Fibroblast of skin of right quadriceps (primary cell): Measurements from ENCODE around the gene HOXC6.

Experiments used
- DNase-seq: peaks from one replicate; pipeline ENCODE4 v3.0.0-alpha.2; 2013

The HOXC6 gene

DNA sequence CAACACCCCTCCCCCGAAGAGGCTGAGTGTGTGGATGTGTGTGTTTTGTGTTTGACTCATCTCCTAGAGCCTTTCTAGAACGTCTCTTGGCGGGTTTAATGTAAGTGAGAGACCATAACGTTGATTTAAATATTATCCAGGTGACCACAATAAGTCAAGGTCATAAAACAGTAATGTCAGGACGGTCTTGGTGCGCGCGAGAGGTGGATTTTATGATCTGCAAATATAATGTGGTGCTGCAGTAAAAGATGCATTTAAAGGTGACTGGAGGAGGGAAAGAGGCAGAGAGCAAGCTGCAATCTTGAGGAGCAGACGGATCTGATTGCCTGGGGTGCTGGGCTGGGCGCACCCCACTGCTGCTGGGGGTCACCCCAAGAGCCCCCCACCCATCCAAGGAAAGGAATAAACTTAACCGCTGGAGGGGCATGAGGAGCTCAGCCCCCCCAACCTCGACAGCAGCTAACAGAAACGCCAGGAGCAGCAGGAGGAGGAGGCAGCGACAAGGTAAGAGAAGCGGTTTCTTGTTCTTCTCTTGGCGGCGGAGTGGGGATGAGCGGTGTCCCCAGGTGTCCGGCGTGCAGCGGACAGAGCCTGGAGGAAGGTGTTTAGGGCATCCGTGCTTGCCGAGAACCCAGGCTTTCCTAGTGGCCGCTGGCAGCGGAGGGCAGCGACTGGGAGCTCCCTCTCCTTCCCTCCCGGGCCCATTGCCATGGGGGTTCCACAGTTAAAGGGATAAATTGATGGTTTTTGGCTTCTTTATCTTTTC lies 37.7 kb upstream of the HOXC6 start:
- peak; percentile 87 for DNase-seq

DNA sequence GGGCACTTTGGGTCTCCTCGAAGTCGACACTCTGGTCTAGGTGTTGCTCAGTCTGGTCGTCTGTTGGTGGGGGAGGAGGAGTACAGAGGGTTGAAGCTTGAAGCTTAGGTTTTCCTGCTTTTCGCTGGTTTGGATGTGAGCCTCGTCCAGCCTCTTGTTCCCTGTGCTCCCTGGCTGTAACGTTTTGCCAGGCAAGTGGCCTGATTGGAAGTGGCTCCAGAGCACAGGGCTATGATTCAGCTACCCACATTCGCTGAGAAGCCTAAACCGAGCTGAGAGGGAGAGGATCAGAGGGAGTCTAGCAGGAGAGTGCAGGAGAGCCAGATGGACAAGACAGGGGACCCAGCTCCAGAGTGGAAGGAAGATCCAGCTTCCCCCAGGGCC lies 37.2 kb upstream of the HOXC6 start:
- peak; percentile 83 for DNase-seq

- DNase-seq = no peak
These were observed 35.8 kb upstream of the HOXC6 start for GRCh38 chr12:53992377-53992889.

DNA sequence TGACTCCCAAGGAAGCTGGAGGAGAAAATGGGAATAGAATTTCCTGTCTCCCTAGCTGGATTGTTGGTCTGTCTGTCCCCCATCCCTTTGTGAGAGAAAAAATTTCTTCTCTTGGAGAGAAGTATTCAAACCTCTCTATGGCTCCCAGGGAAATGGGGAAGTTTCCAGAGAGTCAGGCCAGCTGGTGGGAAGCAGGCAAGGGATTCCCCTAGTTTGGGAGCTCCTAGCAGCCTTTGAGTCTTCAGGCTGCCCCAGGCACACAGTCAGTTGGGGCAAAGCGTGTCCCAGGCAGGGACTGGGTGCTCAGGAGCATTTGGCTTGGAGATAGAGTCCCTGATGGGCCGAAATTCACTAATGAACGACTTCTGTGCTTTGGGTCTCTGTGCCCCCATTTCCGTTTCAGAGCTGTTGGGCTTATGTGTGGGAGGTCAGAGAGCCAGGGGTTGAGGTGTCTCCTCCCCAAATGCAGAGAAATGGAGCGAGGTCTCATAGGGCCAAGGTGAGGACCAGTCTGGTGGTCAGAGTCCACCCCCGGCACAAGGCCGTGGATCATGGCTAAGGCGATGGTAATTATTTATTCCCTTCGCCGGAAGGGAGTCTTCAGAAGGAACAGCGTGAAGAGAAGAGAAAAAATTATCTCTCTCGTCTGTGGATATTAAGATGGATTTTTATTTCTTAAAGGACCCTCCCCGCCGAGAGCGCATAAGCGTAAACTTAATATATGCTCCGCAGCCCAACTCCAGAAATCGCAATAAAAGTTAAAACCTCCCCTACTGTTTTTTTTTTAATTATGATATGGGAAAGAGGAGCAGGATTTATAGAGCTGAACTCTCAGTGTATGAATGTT lies 34.9 kb upstream of the HOXC6 start:
- no peak for DNase-seq

GRCh38 chr12:53994009-53994263 lies 34.3 kb upstream of the HOXC6 start:
- DNase-seq = no peak

- DNase-seq = no peak
These were observed 33.8 kb upstream of the HOXC6 start for GRCh38 chr12:53994264-53995001.

GRCh38 chr12:53995002-53995377 lies 33.2 kb upstream of the HOXC6 start:
- DNase-seq = no peak

DNA sequence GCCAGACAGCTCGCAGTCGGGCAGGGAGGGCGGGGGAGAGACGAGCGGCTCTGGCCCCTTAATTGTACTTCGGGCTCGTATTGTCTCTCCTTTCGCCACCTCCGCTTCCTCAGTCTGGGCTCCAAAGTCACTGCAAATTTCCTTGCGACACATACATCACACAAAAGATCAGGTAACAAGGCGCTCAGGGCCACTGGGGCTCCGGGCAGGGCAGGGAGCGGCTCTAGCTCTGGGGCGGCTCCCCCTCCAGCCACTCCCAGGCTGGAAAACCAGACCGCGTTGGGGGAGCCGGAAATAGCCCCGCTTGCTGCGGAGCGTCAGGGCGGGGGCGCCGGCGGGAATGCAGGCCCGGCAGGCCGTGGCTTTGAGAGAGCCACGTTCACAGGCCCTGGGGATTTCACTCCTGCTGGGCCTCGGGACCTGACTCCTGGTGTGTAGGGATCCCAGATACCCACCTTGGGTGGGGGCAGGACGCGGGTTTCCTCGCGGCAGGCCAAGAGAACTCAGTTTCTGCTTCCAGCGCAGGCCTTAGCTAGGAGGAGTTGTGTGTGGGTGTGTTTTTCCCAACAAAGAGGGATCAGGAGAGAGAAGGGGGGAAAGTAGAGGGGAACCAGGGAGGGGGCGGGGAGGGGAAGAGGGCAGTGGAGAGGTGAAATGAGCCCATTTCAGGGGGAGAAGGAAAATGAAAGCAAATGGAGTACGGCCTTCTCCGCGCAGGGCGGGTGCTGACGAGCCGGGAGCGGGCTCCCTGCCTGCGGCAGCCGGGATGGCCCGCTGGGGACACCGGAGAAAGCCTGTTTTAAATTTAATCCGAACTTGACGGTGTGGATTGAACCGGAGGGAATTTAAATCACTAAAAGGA lies 32.6 kb upstream of the HOXC6 start:
- peak; percentile 84 for DNase-seq

DNA sequence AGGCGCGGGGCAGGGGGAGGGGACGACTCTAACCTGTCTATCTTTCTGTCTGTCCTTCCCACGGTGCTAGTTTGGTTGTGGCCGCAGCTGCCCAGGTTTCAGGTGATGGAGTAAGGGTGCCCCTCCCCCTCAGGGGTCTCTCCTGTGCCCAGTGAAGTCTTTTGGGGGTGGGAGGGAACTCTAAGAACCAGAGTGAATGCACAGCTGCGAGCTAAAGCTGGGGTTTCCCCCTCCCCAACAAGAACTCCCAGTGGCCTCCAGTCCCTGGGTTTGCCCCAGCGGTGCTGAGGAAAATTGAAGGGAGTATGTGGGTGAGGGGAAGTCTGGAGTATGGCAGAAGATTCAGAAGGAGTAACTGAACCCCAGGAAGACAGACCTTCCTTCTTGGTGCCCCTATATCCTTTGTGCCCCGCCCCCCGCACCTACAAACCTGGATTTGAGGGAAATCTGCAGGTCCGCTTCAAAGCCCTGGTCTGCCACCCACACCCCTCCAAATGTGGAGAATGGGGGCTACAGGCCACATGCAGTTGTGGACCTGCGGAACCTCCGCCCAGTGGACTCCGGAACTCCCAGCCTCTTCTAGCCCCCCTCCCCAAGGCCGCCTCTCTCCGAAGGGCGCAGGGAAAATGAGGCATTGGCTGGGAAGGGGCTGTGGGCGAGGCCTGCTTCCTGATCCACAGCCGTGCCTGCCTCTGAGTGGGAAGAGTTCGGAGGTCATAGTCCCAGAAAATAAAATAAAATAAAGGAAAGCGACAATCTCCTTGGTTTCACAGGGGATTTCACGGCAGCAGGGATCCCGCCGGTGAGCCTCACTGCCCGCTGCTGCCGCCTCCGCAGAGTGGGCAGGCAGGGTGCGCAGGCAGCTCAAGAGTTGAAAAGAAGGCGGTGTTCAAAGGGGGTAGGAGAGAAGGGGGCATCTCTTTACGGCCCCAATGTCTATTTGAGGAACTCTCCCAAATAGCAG lies 31.7 kb upstream of the HOXC6 start:
- DNase-seq = no peak

GRCh38 chr12:53997204-53998109 lies 30.8 kb upstream of the HOXC6 start:
- DNase-seq = no peak

GRCh38 chr12:53998110-53998899 lies 29.9 kb upstream of the HOXC6 start:
- no peak for DNase-seq

DNA sequence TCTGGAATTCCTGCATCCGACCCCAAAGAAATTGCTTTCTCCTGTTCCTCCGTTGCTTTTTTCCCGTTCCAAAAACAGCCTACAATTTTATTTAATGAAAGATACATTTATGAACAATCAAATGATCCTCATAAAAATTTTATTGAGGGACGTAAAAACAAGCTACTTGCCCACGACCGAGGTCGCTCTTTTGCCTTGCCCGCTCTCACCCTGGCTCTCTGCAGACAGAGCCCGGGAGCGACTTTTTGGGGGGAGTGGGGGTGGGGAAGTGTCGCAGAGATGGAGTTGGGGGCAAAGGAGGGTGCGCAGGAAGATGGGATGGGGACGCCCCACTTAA lies 29.4 kb upstream of the HOXC6 start:
- no peak for DNase-seq

DNA sequence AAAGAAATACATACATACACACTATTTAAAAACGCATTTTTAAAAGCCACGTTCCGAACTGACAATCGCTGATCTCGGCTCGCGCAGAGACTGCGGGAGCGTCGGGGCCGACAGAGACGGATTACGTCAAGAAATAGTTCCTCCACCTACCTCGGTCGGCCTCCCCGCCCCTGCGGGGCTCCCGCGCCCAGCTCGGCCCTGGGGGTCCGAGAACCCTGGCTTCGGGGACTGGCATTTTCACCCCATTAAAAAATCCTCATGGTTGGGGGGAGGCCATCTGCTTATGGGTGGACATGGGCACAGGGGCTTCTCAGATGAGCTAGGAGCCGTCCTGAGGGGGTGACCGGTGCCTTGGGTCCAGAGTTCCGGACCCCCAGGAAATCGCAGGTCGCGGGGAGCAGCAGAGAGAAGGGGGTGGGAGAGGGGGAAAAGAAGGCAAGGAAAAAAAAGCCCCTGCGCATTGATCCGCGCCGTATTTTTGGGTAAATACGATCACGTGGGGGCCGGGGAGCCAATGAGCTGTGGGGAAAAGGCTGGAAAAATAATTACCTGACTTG lies 28.6 kb upstream of the HOXC6 start:
- DNase-seq = peak; percentile 93

DNA sequence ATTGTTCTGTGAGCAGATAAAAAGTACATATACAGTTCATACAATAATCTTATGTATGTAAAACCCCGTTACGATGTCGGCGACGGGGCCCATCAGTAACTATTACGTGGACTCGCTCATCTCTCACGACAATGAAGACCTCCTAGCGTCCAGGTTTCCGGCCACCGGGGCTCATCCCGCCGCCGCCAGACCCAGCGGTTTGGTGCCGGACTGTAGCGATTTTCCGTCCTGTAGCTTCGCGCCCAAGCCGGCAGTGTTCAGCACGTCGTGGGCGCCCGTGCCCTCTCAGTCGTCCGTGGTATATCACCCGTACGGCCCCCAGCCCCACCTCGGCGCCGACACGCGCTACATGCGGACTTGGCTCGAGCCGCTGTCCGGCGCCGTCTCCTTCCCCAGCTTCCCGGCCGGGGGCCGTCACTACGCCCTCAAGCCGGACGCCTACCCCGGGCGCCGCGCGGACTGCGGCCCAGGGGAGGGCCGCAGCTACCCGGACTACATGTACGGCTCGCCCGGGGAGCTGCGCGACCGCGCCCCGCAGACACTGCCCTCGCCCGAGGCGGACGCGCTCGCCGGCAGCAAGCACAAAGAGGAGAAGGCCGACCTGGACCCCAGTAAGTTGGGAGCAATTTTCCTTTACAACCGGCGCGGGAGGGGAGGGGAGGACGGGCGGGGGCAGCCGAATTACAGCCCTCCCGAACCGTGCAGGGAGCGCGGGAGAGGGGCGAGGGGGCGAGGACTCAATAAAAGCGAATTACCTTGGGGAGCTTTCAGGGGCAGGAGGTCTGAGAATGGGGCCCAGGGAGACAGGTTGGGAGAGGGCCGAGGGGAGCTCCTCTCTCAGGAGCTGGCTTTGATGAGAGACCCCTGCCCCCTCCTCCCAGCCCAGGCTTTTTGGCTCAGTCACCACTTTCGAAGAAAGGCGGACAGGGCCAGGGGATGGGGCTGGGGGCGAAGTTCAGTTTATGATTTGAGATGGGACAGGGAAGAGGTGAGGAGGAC lies 27.8 kb upstream of the HOXC6 start, which contains the start of gene HOXC9:
HOXC9 (plus strand) TSS at position 46 of the 999 bp plus-strand sequence; CDS start at position 74, 28 bp downstream.
- no peak for DNase-seq

DNA sequence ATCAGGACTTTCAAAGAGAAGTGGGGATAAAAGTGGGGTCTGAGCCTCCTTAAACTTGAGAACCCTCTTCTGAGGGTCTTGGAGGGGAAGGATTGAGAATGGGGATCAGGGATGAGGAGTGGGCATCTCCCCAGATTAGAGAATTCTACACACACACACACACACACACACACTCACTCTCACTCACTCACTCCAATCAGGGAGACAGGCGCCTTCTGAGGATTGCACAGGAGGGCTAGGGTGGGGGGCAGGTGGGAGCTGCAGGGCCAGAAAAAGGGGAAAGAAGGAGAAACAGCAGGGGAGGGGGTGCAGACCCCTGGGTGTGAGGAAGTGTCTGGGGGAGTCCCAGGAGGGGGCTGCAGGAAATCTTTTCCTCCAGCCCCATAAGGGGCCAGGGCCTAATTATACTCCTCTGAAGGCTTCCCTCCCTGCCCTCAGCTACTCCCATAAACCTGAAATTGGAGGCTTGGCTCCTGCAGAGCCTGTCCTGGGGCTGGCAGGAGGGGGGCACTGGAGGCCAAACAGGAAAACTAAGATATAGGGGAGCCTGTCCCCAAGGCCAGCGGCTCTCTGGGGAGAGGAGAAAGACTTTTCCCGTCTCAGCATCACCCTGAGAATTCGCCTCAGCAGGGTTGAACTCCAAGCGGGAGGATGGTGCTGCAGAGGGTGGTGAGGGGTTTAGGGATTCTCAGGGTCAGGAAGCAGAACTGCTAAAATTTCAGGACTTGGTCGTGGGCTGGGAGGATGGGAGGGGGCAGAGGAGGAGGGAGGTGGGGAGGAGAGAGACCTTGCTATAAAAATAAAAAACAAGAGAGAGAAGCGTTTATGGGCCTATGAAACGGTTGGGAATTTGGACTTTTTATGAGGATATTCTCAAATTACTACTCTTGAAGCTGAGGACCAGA lies 26.7 kb upstream of the HOXC6 start:
- no peak for DNase-seq

DNA sequence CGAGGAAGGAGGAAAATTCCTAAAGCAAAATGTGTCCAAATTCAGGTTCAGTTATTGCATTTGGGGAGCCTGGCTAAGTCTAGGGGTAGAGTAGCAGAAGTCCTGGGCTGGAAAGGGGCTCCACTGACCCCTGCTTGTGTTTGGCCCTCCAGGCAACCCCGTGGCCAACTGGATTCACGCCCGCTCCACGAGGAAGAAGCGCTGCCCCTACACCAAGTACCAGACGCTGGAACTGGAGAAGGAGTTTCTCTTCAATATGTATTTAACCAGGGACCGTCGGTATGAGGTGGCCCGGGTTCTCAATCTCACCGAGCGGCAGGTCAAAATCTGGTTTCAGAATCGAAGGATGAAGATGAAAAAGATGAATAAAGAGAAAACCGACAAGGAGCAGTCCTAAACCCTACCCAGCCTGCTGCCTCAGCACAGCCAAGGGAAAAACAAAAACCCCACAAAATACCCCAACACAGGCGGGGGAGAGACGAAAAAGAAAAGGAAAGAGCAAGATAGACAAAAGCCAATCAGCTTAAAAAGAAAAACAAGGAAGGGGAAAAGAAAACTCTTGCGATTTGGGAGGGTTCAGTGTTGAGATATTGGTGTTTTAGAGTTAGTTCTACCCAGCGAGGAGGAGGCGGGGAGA lies 25.8 kb upstream of the HOXC6 start:
- DNase-seq = no peak
